NK-92 treated with Interleukin-12 subunit alpha and Interleukin-12 subunit beta, amount 100 ng/mL, for 24 hours (cell line): ENCODE measurements around the gene MYLK.
A peak's percentile ranks its signal among the peaks of the same experiment; 100 is the strongest.

Experiments used
- DNase-seq: peaks from one replicate; lab custom pipeline; 2025; lab: John Stamatoyannopoulos, UW

MYLK gene

GRCh38 chr3:123590685-123591450 is 293.3 kb downstream of the MYLK start:
- no peak for DNase-seq

GRCh38 chr3:123587401-123587800 is 296.7 kb downstream of the MYLK start:
- no peak for DNase-seq

GRCh38 chr3:123586968-123587367 is 297.2 kb downstream of the MYLK start:
- DNase-seq: no peak

GRCh38 chr3:123586131-123586530 is 298.0 kb downstream of the MYLK start:
- no peak for DNase-seq

DNA sequence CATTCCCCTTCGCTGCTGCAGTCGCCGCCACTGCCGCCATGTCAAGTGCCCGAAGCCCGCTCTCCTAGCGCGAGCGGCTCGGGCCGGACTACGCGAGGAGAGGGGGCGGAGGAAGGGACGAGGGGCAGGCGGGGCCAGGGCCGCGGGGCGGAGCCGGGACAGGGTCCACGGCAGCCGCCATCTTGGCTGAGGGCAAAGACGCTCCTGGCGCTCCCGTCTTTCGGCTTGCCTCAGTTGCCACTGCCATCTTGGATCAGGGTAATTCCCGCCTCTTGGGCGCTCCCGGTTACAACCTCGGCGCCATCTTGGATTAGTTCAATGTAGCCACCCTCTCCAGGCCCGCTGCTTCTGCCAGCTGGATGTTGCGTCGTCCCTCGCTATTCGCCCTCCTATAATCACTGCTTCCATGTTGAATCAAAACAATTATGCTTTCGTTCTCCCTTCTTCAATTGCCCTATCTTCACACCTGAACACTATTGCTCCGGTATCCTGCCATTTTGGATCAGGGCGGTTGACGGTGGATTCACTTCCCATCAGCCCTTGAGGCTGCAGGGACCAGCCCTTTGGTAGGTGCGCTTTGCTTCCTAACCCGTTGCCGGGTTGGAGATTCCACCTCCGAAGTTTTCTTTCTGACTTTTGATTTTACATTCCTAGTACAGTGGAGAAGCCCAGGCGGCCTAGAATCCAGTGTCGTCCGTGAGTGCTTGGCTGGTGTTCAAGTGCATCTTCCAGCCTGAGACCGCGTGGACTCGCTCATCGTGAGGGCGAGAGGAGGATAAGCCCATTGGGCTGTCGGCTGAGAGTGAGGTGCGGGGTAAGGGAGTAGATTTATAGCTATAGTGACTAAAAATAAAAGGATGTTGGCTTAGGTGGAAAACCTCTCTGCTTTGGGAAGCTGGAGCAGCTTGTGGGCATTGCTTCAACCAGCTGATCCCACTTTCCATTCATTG is 298.9 kb downstream of the MYLK start, which contains the start of gene HACD2:
TSS of gene HACD2 (minus strand) at position 66 of the 950 bp plus-strand sequence. CDS start at position 40, 26 bp downstream.
- peak; percentile 92 for DNase-seq

- DNase-seq: peak; percentile 62
Observed at GRCh38 chr3:123584284-123584987, 299.7 kb downstream of the MYLK start.

DNA sequence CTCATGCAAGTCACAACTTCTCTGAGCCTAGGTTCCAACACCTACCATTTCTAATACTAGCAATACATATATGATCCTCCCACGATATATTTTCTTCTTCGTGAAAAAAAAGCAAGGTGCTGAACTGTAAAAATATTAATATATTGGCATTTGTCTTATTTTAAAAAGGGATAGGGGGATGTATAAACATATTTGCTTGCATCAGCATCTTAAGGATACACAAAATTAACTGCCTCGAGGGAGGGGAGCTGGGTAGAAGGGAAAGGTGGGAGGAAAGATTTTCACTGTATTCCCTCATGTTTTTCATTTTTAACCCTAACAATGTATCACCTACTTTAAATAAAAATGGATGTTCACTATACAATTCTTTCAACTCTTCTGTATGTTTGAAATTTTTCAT is 300.6 kb downstream of the MYLK start:
- no peak for DNase-seq

DNA sequence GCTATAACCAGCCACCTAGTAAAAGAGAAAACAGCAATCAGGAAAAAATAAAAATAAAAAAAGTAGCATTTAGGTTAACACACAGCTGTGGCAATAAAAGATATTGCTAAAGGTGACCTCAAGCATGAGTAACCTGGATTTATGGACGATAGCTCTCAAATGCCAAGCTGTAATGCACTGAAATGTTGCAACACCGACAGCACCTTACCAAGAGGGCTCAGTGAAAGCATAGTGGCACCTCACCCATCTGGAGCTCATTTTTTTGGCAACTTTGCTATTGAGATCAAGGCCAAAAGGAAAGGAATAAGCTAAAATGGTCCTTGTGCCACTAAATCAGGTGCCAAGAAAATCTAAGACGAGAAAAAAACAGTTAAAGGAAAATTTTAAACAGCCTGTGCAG is 301.8 kb downstream of the MYLK start:
- no peak for DNase-seq

DNA sequence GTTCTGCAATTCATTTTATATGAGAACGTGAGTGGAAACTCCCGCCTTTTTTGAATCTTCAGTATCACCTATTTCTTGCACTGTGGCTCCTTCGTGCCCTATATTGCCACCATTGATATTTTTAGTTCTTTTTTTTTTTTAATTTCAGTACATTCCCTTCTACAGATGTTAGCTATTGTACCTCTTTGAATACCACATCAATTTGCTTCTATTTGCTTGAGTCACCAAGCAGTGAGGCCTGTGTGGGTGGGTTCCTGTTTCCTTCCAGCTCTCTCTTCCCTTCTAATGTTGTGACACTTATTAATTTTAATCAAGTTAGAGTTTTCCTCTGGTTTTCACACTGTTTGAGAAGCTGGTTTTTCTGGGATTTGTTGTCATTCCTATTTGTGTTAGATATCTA is 308.0 kb downstream of the MYLK start:
- DNase-seq: no peak

- DNase-seq: no peak
Observed at GRCh38 chr3:123571973-123572365, 312.2 kb downstream of the MYLK start.

DNA sequence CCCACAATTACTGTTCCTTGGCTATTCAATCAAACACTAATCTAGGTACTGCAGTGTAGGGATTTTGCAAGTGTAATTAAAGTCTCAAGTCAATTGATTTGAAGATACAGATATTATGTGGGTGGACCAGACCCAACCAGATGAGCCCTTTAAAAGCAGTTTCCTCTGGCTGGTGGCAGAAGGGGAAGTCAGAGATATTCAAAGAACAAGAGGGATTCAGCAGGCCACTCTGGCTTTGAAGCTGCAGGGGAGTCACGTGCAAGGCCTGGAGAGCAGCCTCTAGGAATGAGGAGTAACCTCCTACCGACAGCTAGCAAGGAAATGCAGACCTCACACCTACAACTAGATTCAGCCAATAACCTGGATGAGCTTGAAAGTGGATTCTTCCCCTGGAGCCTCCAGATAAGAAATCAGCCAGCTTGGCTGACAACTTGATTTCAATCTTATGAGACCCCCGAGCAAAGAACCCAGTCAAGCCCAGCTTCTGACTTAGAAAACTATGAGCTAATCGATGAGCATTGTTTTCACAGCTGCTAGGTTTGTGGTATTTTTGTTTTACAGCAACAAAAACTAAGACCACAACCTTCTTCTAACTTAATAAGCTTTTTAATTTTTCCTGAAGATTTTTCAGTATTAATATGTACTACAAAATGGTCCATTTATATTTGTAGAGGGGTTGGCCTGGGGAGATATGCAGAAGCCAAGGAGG is 312.7 kb downstream of the MYLK start:
- DNase-seq: no peak

GRCh38 chr3:123568875-123569274 is 315.3 kb downstream of the MYLK start:
- DNase-seq: no peak

DNA sequence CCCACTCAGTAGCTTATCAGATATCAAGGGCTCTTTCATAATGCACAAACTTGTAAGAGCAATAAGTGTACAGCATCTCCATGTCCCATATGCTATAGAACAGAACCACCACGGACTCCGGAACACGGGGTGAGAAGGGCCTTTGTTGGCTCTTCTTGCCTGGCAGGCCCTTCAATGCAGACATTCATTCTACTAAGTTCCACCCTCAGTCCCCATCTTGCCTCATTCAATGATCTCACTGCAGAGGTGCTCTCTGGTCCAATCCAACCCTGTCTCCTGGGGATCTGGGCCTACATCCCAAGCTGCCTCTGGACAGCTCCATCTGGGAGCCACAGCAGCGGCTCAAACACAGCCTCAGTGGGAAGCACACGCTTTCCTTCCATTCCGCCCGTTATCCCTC is 316.1 kb downstream of the MYLK start:
- DNase-seq: no peak

DNA sequence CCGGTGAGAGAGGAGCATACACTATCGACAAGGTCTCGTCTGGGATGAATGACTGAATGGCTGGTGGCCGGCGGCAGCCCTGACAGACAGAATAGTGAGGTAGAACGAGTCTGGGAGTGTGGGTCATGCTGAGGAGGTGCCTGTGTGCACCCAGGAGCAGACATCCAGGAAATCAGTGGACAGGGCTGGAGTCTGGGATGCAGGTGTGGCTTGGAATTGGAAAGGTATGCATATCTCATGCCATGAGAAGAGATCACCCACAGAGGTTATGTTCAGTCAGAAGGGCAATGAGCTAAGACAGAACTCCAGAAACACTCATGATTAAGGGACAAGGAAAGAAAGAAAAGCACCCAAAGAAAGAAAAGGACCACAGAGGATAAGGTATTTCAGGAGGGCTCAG is 320.1 kb downstream of the MYLK start:
- no peak for DNase-seq

GRCh38 chr3:123562547-123562946 is 321.6 kb downstream of the MYLK start:
- DNase-seq: no peak

DNA sequence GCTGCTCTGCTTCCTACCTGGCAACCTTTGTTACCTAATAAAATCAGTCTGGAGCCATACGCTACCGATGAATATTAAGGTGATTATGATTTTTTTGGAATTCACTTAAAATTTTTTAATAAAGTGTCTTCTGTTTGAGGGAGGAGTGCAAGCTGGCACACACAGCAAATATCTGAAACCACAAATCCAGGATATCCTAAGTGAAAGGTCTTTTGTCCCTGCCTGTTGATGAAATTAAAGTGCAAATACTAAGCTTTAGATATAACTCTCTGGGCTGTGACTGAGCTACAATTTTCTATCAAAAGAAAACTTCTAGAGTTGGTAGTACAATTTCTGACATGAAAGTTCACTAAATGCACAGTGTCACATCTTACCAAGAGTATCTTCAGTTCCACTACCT is 322.9 kb downstream of the MYLK start:
- DNase-seq: no peak
